Bronchus fibroblast of lung (primary cell): ENCODE results near the gene GPR17. TPM values are rescaled to one million over a fixed set of nuclear protein-coding genes. Genes with fewer than 3 reads are reported as not detected.

ENCODE experiments used
- total RNA-seq: library from RNA; depleted of rRNA; stranded (reverse); fragments of >200 nt; gene quantifications from 2 replicates; pipeline ENCODE4 v1.2.3, GENCODE V29; 2015

The GPR17 gene, protein sequence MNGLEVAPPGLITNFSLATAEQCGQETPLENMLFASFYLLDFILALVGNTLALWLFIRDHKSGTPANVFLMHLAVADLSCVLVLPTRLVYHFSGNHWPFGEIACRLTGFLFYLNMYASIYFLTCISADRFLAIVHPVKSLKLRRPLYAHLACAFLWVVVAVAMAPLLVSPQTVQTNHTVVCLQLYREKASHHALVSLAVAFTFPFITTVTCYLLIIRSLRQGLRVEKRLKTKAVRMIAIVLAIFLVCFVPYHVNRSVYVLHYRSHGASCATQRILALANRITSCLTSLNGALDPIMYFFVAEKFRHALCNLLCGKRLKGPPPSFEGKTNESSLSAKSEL
- not detected in 2 replicates for total RNA-seq

DNA sequence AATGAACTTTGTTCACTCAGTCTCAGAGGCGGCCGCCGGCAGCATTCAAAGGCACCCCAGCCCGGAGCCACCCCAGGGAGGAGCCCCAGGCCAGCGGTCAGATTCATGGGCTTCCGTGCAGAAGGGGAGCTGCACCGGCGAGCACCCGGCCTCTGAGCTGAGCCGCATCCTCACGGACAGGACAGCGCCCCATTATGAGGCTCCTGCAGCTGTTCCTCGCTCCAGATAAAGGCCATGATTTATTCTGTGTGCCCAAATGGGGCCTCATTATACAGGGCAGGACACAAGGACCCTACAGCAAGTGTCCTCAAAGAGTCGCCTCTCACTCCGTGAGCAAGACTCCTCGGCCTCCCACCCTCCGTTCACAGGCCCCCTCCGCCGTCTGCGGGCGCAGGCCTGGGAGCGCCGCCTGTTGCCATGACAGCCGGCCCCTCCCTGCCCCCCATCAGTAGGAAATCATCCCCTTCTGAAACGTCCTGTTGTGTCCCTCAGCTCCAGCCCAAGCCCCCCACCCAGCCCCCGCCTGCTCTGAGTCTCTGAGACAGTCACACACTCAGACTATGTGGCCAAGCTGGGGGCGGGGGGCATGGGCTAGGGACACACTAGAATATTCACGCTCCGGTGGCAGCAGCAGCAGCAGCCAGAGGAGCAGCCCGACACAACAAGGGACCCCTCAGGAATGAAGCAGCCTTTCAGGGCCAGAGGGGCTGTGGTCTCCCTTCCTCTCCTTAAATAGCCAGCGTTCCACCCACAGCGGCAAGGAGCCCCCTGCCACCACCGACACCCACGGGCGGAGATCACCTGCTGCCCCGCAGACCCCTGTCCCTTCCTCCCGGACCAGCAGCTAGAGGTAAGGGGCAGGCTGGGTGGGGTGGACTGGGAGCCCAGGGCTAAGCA, at the start of gene GPR17:
GPR17 (plus strand) TSS at position 759 of the 897 bp plus-strand sequence. CDS start 4,583 bp downstream, outside the sequence.

GRCh38 chr2:127675331-127676261, 29.6 kb downstream of the GPR17 start, which contains the start of gene LIMS2:
Gene LIMS2 (minus strand): TSS chr2:127675530. CDS start chr2:127675024, 506 bp downstream.

DNA sequence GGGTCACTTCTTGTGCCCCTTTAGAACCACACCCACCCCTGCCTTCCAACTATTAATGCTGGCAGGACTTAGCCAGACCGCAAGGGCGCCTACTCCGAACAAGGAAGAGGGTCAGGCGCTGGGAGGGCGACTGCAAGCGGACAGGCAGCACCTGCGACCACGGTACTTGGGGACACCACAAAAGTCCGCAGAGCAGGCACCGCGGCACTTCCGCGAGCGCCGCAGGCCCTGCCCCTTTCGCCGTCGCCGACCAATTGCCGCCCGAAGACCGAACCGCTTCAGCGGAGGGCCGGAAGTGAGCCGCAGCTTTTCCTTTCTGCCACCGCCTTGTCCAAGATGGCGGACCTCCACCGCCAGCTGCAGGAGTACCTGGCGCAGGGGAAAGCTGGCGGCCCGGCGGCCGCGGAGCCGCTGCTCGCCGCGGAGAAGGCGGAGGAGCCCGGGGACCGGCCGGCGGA, 55.3 kb downstream of the GPR17 start, which contains the start of gene SFT2D3:
SFT2D3 (plus strand) TSS at position 305 of the 458 bp plus-strand sequence; CDS start at position 337, 32 bp downstream.

Other genes starting within 250 kb of the GPR17 start
- not detected in 2 replicates for gene PROC, start 227.7 kb upstream of the GPR17 start, total RNA-seq
- 27.6 and 32.1 TPM in 2 replicates for gene IWS1, start 119.7 kb upstream of the GPR17 start, total RNA-seq
- gene MYO7B, start 110.5 kb upstream of the GPR17 start, total RNA-seq, result under 0.01 TPM in 1 of 2 replicates, not detected in the other
- 0.30 and 0.84 TPM in 2 replicates for gene LIMS2, start 29.4 kb downstream of the GPR17 start, total RNA-seq
- 3.7 and 5.0 TPM in 2 replicates for gene SFT2D3, start 55.3 kb downstream of the GPR17 start, total RNA-seq
- 12.9 and 14.6 TPM in 2 replicates for gene WDR33, start 165.0 kb downstream of the GPR17 start, total RNA-seq
- 16.2 and 18.7 TPM in 2 replicates for gene POLR2D, start 212.0 kb downstream of the GPR17 start, total RNA-seq
- 6.1 TPM in 2 replicates for gene AMMECR1L, start 239.8 kb downstream of the GPR17 start, total RNA-seq